ENCODE measurements around the gene KLHDC4. TPM values are rescaled to one million over a fixed set of nuclear protein-coding genes. Genes with fewer than 3 reads are reported as not detected.

KLHDC4 gene
- total and polyA plus RNA-seq, 9 of the 15 experiments (the other 6 are each of a cell fraction or from before 2014, with no cell fraction given), result 1.3 to 68.1 (median 32.8) TPM

DNA sequence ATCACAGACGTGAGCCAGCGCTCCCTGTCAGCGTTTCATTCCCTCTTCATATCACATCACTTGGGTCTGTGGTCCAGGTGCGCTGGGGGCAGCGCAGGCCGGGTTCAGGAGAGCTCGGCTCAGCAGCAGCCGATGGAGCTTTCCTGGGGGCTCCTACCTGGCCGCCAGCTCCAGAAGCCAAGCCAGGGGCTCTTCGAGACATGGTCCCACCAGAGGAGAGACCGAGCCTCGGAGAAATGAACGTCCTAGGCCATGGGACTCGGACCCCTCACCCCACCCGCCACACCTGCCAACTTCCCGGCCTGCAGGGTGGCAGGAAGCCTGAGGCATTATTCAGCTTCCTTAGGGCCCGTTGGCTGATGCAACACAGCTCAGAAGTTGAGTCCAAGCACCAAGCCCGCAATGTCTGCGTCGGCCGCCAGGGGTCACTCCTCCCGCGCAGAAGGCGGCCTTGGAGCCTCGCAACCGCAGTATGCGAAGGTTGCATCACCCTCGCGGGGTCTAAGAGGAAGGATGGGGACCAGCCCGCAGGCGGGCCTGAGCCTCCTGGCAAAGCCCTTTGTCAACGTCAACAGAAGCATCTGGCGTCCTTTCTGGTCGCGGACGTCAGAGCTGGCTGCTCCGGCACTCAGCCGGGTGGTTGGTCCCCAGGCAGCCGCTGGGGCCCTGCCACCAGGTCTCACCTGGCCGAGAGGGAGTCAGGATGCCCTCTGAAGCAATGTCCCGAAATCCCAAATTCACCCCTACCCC lies 13.2 kb upstream of the KLHDC4 start (continued):
- TF ChIP-seq, protein P1, sequence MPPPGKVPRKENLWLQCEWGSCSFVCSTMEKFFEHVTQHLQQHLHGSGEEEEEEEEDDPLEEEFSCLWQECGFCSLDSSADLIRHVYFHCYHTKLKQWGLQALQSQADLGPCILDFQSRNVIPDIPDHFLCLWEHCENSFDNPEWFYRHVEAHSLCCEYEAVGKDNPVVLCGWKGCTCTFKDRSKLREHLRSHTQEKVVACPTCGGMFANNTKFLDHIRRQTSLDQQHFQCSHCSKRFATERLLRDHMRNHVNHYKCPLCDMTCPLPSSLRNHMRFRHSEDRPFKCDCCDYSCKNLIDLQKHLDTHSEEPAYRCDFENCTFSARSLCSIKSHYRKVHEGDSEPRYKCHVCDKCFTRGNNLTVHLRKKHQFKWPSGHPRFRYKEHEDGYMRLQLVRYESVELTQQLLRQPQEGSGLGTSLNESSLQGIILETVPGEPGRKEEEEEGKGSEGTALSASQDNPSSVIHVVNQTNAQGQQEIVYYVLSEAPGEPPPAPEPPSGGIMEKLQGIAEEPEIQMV (tag; conservative IDR thresholded peaks at IDR 0.05; ENCODE audit: low read depth), result peak; percentile 50; the same call in 1 of the 2 replicates
- TF ChIP-seq ZBTB1 (CRISPR knock-in tag; IDR thresholded peaks at IDR 0.05; ENCODE audit: borderline replicate concordance, low read depth) (no peak), CCAR2 (IDR thresholded peaks at IDR 0.05; ENCODE audit: low read depth, low read length) (no peak), NFIX (CRISPR knock-in tag; IDR thresholded peaks at IDR 0.05; ENCODE audit: low read depth) (no peak), ADNP (tag; IDR thresholded peaks at IDR 0.05) (no peak), ZNF551 (CRISPR knock-in tag; IDR thresholded peaks at IDR 0.05) (no peak), SRSF9 (IDR thresholded peaks at IDR 0.05; ENCODE audit: borderline replicate concordance, low read depth, low read length) (no peak), NFYB (IDR thresholded peaks at IDR 0.05; ENCODE audit: extremely low read depth, insufficient read length) (no peak), CHCHD3 (CRISPR knock-in tag; IDR thresholded peaks at IDR 0.05) (no peak), RNF2 (IDR thresholded peaks at IDR 0.05) (peak; percentile 98), ZNF175 (CRISPR knock-in tag; IDR thresholded peaks at IDR 0.05; ENCODE audit: low read depth) (peak; percentile 98), FOXK2 (conservative IDR thresholded peaks at IDR 0.05 in 1 of 2, IDR thresholded peaks at IDR 0.05 in 1 of 2; ENCODE audit: low read depth in 2 of 2) (no peak), NCOA6 (IDR thresholded peaks at IDR 0.05) (no peak), ZNF239 (CRISPR knock-in tag; IDR thresholded peaks at IDR 0.05) (peak; percentile 78), PTBP1 (IDR thresholded peaks at IDR 0.05; ENCODE audit: low read depth, low read length) (no peak), TSC22D4 (tag; IDR thresholded peaks at IDR 0.05) (no peak)
- TF ChIP-seq, protein P2, sequence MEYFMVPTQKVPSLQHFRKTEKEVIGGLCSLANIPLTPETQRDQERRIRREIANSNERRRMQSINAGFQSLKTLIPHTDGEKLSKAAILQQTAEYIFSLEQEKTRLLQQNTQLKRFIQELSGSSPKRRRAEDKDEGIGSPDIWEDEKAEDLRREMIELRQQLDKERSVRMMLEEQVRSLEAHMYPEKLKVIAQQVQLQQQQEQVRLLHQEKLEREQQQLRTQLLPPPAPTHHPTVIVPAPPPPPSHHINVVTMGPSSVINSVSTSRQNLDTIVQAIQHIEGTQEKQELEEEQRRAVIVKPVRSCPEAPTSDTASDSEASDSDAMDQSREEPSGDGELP (CRISPR knock-in tag; IDR thresholded peaks at IDR 0.05; ENCODE audit: borderline replicate concordance), result peak; percentile 91
- TF ChIP-seq, protein P3, sequence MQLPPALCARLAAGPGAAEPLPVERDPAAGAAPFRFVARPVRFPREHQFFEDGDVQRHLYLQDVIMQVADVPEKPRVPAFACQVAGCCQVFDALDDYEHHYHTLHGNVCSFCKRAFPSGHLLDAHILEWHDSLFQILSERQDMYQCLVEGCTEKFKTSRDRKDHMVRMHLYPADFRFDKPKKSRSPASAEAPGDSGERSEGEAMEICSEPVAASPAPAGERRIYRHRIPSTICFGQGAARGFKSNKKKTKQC (CRISPR knock-in tag; IDR thresholded peaks at IDR 0.05), result 0 out of 2 replicates have a peak, but pooled peaks have one; percentile 55
- TF ChIP-seq, protein P4, sequence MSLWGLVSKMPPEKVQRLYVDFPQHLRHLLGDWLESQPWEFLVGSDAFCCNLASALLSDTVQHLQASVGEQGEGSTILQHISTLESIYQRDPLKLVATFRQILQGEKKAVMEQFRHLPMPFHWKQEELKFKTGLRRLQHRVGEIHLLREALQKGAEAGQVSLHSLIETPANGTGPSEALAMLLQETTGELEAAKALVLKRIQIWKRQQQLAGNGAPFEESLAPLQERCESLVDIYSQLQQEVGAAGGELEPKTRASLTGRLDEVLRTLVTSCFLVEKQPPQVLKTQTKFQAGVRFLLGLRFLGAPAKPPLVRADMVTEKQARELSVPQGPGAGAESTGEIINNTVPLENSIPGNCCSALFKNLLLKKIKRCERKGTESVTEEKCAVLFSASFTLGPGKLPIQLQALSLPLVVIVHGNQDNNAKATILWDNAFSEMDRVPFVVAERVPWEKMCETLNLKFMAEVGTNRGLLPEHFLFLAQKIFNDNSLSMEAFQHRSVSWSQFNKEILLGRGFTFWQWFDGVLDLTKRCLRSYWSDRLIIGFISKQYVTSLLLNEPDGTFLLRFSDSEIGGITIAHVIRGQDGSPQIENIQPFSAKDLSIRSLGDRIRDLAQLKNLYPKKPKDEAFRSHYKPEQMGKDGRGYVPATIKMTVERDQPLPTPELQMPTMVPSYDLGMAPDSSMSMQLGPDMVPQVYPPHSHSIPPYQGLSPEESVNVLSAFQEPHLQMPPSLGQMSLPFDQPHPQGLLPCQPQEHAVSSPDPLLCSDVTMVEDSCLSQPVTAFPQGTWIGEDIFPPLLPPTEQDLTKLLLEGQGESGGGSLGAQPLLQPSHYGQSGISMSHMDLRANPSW (CRISPR knock-in tag; IDR thresholded peaks at IDR 0.05), result 0 out of 2 replicates have a peak, but pooled peaks have one; percentile 50
- TF ChIP-seq, protein P5, sequence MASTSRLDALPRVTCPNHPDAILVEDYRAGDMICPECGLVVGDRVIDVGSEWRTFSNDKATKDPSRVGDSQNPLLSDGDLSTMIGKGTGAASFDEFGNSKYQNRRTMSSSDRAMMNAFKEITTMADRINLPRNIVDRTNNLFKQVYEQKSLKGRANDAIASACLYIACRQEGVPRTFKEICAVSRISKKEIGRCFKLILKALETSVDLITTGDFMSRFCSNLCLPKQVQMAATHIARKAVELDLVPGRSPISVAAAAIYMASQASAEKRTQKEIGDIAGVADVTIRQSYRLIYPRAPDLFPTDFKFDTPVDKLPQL (IDR thresholded peaks at IDR 0.05; ENCODE audit: extremely low read depth, insufficient read length), result no peak
- TF ChIP-seq, protein P6, sequence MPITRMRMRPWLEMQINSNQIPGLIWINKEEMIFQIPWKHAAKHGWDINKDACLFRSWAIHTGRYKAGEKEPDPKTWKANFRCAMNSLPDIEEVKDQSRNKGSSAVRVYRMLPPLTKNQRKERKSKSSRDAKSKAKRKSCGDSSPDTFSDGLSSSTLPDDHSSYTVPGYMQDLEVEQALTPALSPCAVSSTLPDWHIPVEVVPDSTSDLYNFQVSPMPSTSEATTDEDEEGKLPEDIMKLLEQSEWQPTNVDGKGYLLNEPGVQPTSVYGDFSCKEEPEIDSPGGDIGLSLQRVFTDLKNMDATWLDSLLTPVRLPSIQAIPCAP (CRISPR knock-in tag; IDR thresholded peaks at IDR 0.05; ENCODE audit: borderline replicate concordance), result no peak
